Measurements from ENCODE around the gene SLC19A1. TPM values are rescaled to one million over a fixed set of nuclear protein-coding genes. Genes with fewer than 3 reads are reported as not detected.

SLC19A1 gene
- total and polyA plus RNA-seq, 2 donors (not counting 1 experiment from before 2014, with no cell fraction given), result 1.7 to 2.1 TPM

DNA sequence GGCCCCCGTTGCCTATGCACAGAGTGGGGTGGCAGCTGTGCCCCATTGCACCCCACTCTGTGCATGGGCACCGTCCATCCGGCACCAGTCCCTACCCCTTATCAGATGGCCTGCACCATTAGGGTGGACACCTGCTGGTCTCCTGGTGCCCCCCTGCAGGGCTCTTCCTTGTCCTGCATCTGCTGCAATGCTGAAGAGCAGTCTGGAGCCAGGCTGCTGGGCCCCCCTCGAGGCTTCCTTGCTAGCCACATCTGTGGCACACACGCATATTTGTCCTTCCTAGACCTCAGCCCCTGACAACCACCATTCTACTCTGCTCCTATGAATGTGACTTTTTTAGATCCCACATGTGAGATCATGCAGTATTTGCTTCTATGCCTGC, 80.9 kb downstream of the SLC19A1 start:
- Histone ChIP-seq H3K36me3 (ENCODE audit: control insufficient read depth, insufficient read depth, low read length) (no peaks in the 10 kb centered on the region), H3K27me3 (ENCODE audit: control insufficient read depth, insufficient read depth, low read length) (no peaks in the 10 kb centered on the region), H3K4me2 (ENCODE audit: extremely low read depth, insufficient read depth, low read length) (no peak overlapping the region), H3K4me1 (ENCODE audit: control insufficient read depth, extremely low read depth, insufficient read depth, low read length) (peaks cover 3% of the 10 kb centered on the region), H3K27ac (ENCODE audit: insufficient read depth, low read length) (no peak overlapping the region), H3K79me2 (ENCODE audit: control insufficient read depth, insufficient read depth, low read length) (no peaks in the 10 kb centered on the region), H3K9ac (ENCODE audit: insufficient read depth, low read length) (no peak overlapping the region), H4K20me1 (ENCODE audit: control insufficient read depth, extremely low read depth, insufficient read depth, low read length) (no peaks in the 10 kb centered on the region), H2AFZ (ENCODE audit: low read length) (no peak overlapping the region), H3K9me3 (ENCODE audit: control insufficient read depth, insufficient read depth, low read depth, low read length) (no peaks in the 10 kb centered on the region), H3K4me3 (replicated peaks in 1 of 4; ENCODE audit: control extremely low read depth in 1 of 4, insufficient read depth in 1 of 4, low read depth in 3 of 4, low read length in 4 of 4) (no peak overlapping the region)
- TF ChIP-seq, protein P1, sequence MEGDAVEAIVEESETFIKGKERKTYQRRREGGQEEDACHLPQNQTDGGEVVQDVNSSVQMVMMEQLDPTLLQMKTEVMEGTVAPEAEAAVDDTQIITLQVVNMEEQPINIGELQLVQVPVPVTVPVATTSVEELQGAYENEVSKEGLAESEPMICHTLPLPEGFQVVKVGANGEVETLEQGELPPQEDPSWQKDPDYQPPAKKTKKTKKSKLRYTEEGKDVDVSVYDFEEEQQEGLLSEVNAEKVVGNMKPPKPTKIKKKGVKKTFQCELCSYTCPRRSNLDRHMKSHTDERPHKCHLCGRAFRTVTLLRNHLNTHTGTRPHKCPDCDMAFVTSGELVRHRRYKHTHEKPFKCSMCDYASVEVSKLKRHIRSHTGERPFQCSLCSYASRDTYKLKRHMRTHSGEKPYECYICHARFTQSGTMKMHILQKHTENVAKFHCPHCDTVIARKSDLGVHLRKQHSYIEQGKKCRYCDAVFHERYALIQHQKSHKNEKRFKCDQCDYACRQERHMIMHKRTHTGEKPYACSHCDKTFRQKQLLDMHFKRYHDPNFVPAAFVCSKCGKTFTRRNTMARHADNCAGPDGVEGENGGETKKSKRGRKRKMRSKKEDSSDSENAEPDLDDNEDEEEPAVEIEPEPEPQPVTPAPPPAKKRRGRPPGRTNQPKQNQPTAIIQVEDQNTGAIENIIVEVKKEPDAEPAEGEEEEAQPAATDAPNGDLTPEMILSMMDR (conservative IDR thresholded peaks at IDR 0.05 in 1 of 2, IDR thresholded peaks at IDR 0.05 in 1 of 2; ENCODE audit: low read depth in 1 of 2, low read length in 2 of 2), result no peak
- no peak for TF ChIP-seq EZH2 (IDR thresholded peaks at IDR 0.05; ENCODE audit: low read length, missing control alignments)
- DNase-seq (ENCODE audit: low read depth in 2 of 2), result no peak

DNA sequence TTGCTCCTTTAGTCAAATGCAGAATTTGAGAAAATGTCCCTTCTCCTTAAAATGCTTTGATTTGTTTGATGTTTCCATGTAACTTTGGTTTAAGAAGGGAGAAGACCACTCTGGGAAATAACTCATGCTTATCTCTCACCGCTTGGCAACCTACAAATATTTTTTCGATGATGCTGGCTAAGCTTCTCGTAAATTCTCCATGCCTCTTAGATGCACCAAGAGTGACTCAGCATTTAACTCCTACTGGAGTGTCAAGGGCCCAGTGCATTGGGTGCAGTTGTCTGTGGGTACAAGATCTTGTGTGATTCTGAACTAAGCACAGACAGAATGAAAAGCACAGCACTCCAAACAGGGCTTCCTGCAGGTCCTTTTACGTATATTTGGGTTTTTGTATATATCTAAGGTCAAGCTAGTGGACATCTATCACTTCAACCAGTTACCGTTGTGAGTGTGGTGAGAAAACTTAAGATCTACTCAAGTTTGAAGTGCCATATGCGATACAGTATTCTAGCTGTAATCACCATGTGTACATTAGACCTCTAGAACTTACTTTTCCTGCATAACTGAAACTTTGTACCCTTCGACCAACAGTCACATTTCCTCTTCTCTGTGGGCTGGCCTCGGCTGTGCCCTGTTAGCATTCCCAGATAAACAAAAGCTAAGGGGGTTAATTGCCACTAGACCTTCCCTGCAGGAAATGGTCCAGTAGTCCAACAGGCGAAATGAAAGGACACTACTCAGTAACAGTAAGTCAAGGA, 81.5 kb downstream of the SLC19A1 start:
- DNase-seq (ENCODE audit: low read depth in 2 of 2), result peak; percentile 68 to 97
- no peaks in the 10 kb centered on the region for H3K79me2 ChIP-seq (ENCODE audit: control insufficient read depth, insufficient read depth, low read length)
- H2AFZ ChIP-seq (ENCODE audit: low read length), result no peak overlapping the region
- peaks cover 8% of the 10 kb centered on the region for H3K4me1 ChIP-seq (ENCODE audit: control insufficient read depth, extremely low read depth, insufficient read depth, low read length)
- TF ChIP-seq, protein P1 (conservative IDR thresholded peaks at IDR 0.05 in 1 of 2, IDR thresholded peaks at IDR 0.05 in 1 of 2; ENCODE audit: low read depth in 1 of 2, low read length in 2 of 2), result no peak
- TF ChIP-seq EZH2 (IDR thresholded peaks at IDR 0.05; ENCODE audit: low read length, missing control alignments), result no peak
- H3K9ac ChIP-seq (ENCODE audit: insufficient read depth, low read length), result no peak overlapping the region
- H3K4me2 ChIP-seq (ENCODE audit: extremely low read depth, insufficient read depth, low read length), result no peak overlapping the region
- no peaks in the 10 kb centered on the region for H4K20me1 ChIP-seq (ENCODE audit: control insufficient read depth, extremely low read depth, insufficient read depth, low read length)
- peak overlapping the region; percentile 63 for H3K27ac ChIP-seq (ENCODE audit: insufficient read depth, low read length)
- no peaks in the 10 kb centered on the region for H3K9me3 ChIP-seq (ENCODE audit: control insufficient read depth, insufficient read depth, low read depth, low read length)
- no peak overlapping the region for H3K4me3 ChIP-seq (replicated peaks in 1 of 4; ENCODE audit: control extremely low read depth in 1 of 4, insufficient read depth in 1 of 4, low read depth in 3 of 4, low read length in 4 of 4)
- no peaks in the 10 kb centered on the region for H3K36me3 ChIP-seq (ENCODE audit: control insufficient read depth, insufficient read depth, low read length)
- no peaks in the 10 kb centered on the region for H3K27me3 ChIP-seq (ENCODE audit: control insufficient read depth, insufficient read depth, low read length)

DNA sequence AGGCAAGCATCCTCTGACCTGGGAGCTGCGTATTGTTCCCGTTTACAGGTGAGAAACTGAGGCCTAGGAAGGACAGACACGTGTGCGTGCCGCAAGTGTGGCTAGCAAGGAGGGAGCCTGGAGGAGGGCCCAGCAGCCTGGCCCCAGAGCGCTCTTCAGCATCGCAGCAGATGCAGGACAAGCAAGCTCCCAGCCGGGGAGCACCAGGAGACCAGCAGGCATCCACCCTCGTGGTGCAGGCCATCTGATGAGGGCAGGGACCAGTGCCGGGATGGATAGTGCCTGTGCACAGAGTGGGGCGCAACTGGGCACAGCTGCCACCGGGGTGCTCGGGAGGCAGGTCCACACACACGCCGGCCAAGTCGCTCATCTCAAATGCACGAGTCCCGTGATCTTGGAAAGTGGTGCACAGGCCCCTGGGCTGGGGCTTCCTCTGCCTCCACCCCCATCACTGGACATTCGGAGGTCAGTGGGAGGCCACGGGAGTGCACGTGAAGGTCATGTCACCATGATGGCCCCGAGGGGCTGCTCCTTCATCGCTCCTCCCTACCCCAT, 82.2 kb downstream of the SLC19A1 start:
- peak overlapping the region; percentile 63 for H3K27ac ChIP-seq (ENCODE audit: insufficient read depth, low read length)
- H3K27me3 ChIP-seq (ENCODE audit: control insufficient read depth, insufficient read depth, low read length), result no peaks in the 10 kb centered on the region
- no peaks in the 10 kb centered on the region for H3K79me2 ChIP-seq (ENCODE audit: control insufficient read depth, insufficient read depth, low read length)
- H3K4me2 ChIP-seq (ENCODE audit: extremely low read depth, insufficient read depth, low read length), result no peak overlapping the region
- no peak overlapping the region for H2AFZ ChIP-seq (ENCODE audit: low read length)
- no peak overlapping the region for H3K4me3 ChIP-seq (replicated peaks in 1 of 4; ENCODE audit: control extremely low read depth in 1 of 4, insufficient read depth in 1 of 4, low read depth in 3 of 4, low read length in 4 of 4)
- H3K9ac ChIP-seq (ENCODE audit: insufficient read depth, low read length), result no peak overlapping the region
- H3K4me1 ChIP-seq (ENCODE audit: control insufficient read depth, extremely low read depth, insufficient read depth, low read length), result peaks cover 13% of the 10 kb centered on the region
- TF ChIP-seq EZH2 (IDR thresholded peaks at IDR 0.05; ENCODE audit: low read length, missing control alignments), result no peak
- TF ChIP-seq, protein P1 (conservative IDR thresholded peaks at IDR 0.05 in 1 of 2, IDR thresholded peaks at IDR 0.05 in 1 of 2; ENCODE audit: low read depth in 1 of 2, low read length in 2 of 2), result no peak
- no peak for DNase-seq (ENCODE audit: low read depth in 2 of 2)
- no peaks in the 10 kb centered on the region for H3K36me3 ChIP-seq (ENCODE audit: control insufficient read depth, insufficient read depth, low read length)
- H3K9me3 ChIP-seq (ENCODE audit: control insufficient read depth, insufficient read depth, low read depth, low read length), result no peaks in the 10 kb centered on the region
- H4K20me1 ChIP-seq (ENCODE audit: control insufficient read depth, extremely low read depth, insufficient read depth, low read length), result no peaks in the 10 kb centered on the region
